Muscle of arm (tissue), 12 donors: ENCODE results near the gene MLYCD. TPM values are rescaled to one million over a fixed set of nuclear protein-coding genes. Genes with fewer than 3 reads are reported as not detected.

Experiments used
- DNase-seq: peaks from one replicate; pipeline ENCODE4 v3.0.0-alpha.2; 2013
- polyA plus RNA-seq, 12 donors: library from polyadenylated mRNA; unstranded; fragments of 120-200 nt; gene quantifications; one replicate each; pipeline ENCODE4 v1.2.1, GENCODE V29; 2013; ENCODE audit not compliant: insufficient read length in 12 of 12

MLYCD gene
- polyA plus RNA-seq, 12 donors: 2.7 to 8.5 (median 3.7) TPM; not detected in 1

GRCh38 chr16:83891742-83892141 lies 7.2 kb upstream of the MLYCD start:
- no peak for DNase-seq

GRCh38 chr16:83895243-83895642 lies 3.7 kb upstream of the MLYCD start:
- no peak for DNase-seq

GRCh38 chr16:83895942-83896341 lies 3.0 kb upstream of the MLYCD start:
- no peak for DNase-seq

- DNase-seq: peak; percentile 35
Measured at GRCh38 chr16:83899272-83899897, 470 bp downstream of the MLYCD start.

GRCh38 chr16:83899978-83900377 lies 1.1 kb downstream of the MLYCD start:
- DNase-seq: no peak

GRCh38 chr16:83900571-83900970 lies 1.7 kb downstream of the MLYCD start:
- no peak for DNase-seq

GRCh38 chr16:83901101-83901500 lies 2.2 kb downstream of the MLYCD start:
- DNase-seq: no peak

- peak; percentile 61 for DNase-seq
Measured at GRCh38 chr16:83903751-83904150, 4.8 kb downstream of the MLYCD start.

GRCh38 chr16:83906683-83907082 lies 7.8 kb downstream of the MLYCD start:
- DNase-seq: no peak

GRCh38 chr16:83907111-83907510 lies 8.2 kb downstream of the MLYCD start:
- DNase-seq: no peak

- no peak for DNase-seq
Measured at GRCh38 chr16:83907631-83908250, 8.8 kb downstream of the MLYCD start.

- no peak for DNase-seq
Measured at GRCh38 chr16:83908798-83909197, 9.9 kb downstream of the MLYCD start.

GRCh38 chr16:83911290-83911689 lies 12.4 kb downstream of the MLYCD start:
- DNase-seq: no peak

GRCh38 chr16:83912519-83913244 lies 13.8 kb downstream of the MLYCD start:
- DNase-seq: no peak

- DNase-seq: no peak
Measured at GRCh38 chr16:83913245-83913633, 14.3 kb downstream of the MLYCD start.

- no peak for DNase-seq
Measured at GRCh38 chr16:83914091-83914710, 15.3 kb downstream of the MLYCD start.

GRCh38 chr16:83915081-83915480 lies 16.2 kb downstream of the MLYCD start:
- no peak for DNase-seq

- DNase-seq: no peak
Measured at GRCh38 chr16:83915491-83915890, 16.6 kb downstream of the MLYCD start.

- no peak for DNase-seq
Measured at GRCh38 chr16:83917152-83918120, 18.5 kb downstream of the MLYCD start.

GRCh38 chr16:83920894-83921491 lies 22.1 kb downstream of the MLYCD start:
- no peak for DNase-seq
